Stimulated activated CD4-positive, alpha-beta T cell treated with anti-CD3 and anti-CD28 coated beads, Interleukin-4, amount 100 ng/mL, for 48 hours (primary cell): ENCODE data around the gene CLDN6.

Source experiments
- DNase-seq, 2 donors: peaks; one replicate each; pipeline ENCODE4 v3.0.0-alpha.2; 2020; ENCODE audit warnings: low read depth in 2 of 2

The CLDN6 gene

GRCh38 chr16:3013491-3013951, 4.5 kb downstream of the CLDN6 start:
- DNase-seq = no peak

GRCh38 chr16:3012828-3013420, 5.1 kb downstream of the CLDN6 start, which contains the start of gene CLDN9:
TSS of gene CLDN9 (plus strand) at chr16:3012923. CDS start at chr16:3013363, 440 bp downstream.
- no peak for DNase-seq

DNA sequence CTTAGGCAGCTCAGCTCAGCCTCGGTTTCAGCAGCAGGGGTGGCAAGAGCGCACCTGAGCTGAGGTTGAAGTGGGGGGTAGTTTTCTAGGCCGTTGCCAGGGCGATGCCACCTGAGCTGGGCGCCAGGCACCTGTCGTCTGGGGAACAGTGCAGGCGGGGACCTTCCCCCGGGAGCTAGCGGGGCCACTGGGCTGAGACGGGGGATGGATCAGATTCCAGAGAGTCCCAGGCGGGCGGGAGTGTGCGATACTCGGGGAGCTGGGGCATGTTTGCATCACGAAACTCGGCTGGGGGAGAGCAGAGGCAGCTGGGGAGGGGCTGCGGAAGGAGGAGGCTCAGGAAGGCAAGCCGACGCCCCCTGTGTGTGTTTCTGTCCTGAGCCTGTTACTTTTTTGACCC, 5.7 kb downstream of the CLDN6 start:
- DNase-seq = no peak

- DNase-seq = no peak
Measured at GRCh38 chr16:3010510-3010909, 7.5 kb downstream of the CLDN6 start.

DNA sequence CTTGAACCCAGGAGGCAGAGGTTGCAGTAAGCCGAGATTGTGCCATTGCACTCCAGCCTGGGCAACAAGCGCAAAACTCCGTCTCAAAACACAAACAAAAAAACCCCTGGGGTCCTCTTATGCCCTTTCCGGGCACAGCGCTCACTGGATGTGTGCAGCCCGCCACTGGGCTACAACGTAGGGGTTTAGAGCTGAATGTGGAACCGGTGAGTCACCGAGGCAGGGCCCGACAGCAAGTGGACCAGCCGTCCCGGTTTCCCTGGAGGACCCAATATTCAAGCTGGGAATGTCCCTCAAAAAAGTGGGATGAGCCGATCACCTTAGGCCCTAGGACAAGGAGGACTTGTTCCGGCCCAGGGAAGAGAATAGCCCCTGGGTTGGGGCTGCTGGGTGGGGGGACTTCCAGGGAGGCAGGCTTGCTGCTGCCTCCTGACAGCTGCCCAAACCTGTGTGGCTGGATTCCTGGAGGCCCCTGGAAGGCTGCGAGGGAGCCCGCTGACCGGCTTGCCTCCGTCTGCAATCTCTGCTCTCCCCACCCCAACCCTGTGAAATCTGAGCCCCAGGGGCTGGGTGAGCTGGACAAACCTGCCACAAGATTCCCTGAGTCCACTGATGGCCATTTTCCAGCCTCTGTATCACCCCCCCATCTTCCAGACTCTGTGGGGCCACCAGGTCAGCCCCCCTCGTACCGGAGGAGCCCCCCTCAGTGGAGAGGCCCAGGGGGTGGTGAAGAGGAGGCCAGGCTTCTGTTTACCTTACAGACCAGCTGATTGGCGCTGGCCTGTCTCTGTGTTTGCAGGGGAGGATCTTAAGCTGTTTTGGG, 8.2 kb downstream of the CLDN6 start:
- no peak for DNase-seq

DNA sequence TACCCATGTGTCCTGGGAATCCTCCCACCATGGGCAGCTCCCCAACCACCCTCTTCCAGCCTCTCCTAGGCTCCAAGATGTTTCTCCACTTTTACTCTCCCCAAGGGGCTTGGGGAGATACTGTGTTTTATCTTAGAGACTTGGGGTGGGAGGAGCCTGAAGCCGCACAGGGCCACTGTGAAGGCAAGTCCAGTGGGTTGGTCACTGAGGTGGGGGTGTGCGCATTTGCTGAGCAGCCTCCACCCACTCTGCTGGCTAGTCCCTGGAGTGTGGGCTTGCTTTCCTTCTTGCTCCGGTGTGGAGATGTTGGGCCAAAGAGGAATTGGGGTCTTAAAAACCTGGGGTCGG, 9.3 kb downstream of the CLDN6 start:
- DNase-seq = no peak

- no peak for DNase-seq
Measured at GRCh38 chr16:3007957-3008689, 9.9 kb downstream of the CLDN6 start.

DNA sequence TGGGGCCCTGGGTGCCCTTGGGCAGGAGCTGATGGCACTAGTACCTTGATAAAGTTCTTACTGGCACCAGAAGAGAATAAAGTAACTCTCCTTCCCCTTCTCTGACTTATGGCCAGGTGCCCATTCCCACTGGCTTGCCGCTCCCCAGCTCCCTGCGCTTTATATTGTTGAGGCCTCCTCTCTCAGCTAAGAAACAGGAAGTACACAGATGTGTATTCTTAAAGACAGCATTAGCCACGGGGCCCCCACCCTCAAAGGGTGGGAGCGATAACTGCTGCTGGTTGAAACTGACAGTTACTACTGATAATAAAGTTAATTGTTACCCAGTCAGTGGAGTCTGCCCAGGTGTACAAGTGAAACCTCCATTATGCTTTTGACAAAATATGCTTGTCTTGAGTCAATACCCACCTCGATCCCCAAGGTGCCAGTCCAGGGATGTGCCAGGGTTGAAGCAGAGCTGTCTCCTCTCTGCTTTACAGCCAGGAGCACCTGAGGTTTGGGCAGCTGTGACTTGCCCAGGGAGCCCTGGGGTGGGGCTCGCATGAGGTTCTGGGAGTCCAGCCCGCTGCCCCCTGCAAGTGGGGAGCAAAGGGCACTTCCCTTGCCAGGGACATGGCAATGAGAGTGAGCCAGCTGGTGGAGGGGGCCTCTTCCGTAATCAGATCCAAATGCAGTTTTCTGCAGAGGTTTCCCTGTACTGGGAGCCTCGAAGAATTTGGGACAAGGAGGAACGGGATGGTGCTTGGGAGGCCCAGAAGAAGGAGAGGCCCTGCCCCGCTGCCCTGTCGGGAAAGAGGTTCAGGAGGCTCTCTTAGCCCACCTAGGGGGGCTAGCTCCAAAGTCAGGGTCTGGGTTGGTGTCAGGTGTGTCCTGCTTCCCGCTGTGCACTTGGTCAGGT, 10.7 kb downstream of the CLDN6 start:
- no peak for DNase-seq

DNA sequence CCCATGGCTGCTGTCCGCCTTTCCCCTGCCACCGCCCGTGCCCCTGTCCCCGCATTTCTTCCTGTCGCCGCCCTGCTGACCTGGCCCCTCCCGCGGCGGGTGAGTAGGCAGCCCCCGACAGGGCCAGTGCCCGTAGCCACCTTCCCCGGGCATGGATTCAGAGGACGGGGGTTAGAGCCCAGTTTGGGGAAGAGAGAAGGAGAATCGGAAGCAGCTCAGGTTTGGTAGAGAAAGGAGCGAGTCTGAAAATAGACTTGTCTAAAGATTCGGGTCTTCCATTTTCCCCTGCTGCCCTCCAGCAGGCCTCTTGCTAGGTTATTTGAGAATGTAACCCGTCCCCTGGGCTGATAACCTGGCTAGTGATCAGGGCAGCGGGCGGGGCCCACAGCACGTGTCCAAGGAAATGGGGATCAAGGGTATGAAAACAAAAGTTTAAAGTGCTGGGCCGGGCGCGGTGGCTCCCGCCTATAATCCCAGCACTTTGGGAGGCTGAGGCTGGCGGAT, 13.2 kb downstream of the CLDN6 start:
- no peak for DNase-seq

GRCh38 chr16:3004319-3004718, 13.7 kb downstream of the CLDN6 start:
- no peak for DNase-seq

DNA sequence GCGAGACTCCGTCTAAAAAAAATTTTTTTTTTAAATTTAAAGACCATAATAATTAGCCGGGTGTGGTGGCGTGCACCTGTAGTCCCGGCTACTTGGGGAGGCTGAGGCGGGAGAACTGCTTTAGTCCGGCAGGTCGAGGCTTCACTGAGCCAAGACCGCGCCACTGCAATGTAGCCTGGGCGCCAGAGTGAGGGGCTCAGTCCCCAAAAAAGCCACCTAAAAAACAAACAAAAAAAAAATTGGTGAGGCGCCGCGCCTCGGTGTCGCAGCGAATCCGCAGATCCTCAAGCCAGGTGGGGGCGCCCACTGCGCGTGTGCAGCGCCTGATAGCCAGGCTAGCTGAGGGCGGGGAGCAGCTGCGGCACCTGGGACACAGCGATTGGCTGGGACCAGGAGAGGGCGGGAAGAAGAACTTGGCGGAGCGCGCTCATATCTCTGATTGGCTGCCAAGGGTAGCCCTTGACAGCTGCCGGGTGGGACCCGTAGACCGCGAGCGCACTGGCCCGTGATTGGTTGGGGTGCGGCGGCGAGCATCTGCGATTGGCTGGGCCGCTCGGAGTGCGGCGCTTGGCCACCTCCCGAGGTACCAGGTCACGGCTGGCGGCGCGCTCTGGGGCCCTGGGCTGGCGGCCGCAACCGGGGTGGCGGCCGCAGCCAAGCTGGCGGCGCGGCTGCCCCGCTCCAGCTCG, 14.3 kb downstream of the CLDN6 start:
- DNase-seq = peak; percentile 93 to 96

DNA sequence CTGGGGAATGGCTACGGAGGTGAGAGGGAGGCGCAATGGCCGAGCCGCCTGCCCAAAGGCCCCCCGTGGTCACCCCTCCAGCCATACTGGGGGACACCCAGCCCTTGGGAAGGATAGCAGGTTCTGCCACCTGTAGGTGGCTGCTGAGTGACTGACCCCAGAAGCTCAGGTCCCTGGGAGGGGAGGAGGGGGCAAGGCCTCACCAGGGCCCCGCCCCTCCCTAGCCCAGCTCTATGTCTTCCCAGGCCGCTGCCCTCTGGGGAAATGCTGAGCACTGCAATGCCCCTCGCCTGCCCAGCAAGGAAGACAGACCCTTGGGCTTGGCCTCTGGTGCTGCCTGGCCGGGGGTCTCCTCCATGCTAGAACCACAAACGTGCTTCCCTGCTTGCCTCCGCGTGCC, 16.7 kb downstream of the CLDN6 start:
- DNase-seq = no peak

GRCh38 chr16:3000540-3000939, 17.4 kb downstream of the CLDN6 start:
- no peak for DNase-seq

GRCh38 chr16:2999929-3000328, 18.1 kb downstream of the CLDN6 start:
- DNase-seq = no peak

- no peak for DNase-seq
Measured at GRCh38 chr16:2996298-2996697, 21.7 kb downstream of the CLDN6 start.

GRCh38 chr16:2992383-2993081, 25.5 kb downstream of the CLDN6 start:
- no peak for DNase-seq

DNA sequence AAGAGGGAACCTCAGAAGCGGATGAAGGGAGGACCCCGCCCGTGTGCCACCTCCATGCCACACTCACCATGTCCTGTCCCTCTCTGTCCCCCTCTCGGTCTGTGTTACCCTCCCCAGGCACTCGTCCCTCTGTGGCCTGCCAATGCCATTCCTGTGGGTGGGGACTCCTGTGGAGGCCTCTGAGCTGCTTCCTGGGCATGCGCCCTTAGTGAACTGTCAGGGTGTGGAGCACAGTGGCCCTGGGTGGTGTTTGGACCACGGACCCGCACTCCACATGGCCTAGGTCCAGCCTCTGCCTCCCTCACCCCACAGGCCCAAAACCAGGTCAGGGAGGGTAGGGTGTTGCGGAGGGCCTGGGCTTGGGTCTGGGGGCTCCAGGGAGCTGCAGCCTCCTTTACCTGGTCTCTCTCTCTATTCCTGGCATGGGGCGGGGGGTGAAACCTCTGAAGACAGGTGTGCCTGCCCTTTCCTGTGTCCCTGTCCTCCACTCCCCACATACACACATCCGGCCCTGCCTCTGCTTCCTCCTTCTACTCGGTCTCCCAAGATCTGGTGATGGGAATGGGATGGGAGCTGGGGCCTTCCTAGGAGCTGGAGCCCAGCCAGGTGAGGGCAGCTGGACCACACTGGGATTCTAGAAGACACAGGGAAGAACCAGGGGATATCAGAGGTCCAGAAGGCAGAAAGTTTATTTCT, 26.3 kb downstream of the CLDN6 start:
- DNase-seq = no peak

DNA sequence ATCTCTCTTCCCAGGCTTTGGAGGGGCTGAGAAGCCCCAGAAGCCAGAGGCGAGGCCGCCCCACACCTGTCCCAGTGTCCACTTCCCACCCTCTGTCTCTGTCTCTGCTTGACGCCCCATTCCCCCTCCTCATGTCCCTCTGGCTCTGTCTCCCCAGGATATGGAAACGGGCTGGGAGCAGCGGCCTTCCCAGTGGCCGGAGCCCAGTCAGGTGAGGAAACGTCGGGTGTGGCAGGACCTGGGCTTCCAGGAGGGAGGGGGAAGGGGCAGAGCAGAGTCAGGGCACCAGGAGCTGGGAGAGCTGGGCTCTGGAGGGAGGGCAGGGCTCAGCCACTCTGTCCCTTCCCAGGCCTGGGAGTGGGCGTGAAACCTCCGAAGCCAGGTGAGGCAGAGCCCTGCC, 27.1 kb downstream of the CLDN6 start:
- no peak for DNase-seq

- DNase-seq = no peak
Measured at GRCh38 chr16:2988590-2989099, 29.3 kb downstream of the CLDN6 start.
